ENCODE results near the gene MBNL1.

DNA sequence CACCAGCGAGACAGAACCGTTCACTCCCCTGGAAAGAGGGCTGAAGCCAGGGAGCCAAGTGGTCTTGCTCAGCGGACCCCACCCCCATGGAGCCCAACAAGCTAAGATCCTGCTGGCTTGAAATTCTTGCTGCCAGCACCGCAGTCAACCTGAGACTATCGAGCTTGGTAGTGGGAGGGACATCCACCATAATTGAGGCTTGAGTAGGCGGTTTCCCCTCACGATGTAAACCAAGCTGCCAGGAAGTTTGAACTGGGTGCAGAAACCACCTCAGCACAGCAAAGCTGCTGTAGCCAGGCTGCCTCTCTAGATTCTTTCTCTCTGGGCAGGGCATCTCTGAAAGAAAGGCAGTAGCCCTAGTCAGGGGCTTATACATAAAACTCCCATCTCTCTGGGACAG is 151.0 kb downstream of the MBNL1 start:
- TF ChIP-seq, protein P1, sequence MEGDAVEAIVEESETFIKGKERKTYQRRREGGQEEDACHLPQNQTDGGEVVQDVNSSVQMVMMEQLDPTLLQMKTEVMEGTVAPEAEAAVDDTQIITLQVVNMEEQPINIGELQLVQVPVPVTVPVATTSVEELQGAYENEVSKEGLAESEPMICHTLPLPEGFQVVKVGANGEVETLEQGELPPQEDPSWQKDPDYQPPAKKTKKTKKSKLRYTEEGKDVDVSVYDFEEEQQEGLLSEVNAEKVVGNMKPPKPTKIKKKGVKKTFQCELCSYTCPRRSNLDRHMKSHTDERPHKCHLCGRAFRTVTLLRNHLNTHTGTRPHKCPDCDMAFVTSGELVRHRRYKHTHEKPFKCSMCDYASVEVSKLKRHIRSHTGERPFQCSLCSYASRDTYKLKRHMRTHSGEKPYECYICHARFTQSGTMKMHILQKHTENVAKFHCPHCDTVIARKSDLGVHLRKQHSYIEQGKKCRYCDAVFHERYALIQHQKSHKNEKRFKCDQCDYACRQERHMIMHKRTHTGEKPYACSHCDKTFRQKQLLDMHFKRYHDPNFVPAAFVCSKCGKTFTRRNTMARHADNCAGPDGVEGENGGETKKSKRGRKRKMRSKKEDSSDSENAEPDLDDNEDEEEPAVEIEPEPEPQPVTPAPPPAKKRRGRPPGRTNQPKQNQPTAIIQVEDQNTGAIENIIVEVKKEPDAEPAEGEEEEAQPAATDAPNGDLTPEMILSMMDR (IDR thresholded peaks at IDR 0.05), result no peak
- no peak for TF ChIP-seq POLR2A (IDR thresholded peaks at IDR 0.05)

Data from breast epithelium (tissue), 3 donors.